PC-3 (cell line): ENCODE data around the gene HDAC9. TPM values are rescaled to one million over a fixed set of nuclear protein-coding genes. Genes with fewer than 3 reads are reported as not detected.

Experiments
- ATAC-seq: fragments of 200-7000 bp; cut with Tn5 transposase; 2 replicates; pipeline ENCODE4 v1.9.1; 2020; ENCODE audit warnings: mild to moderate bottlenecking, moderate library complexity
- BruUV-seq: library from RNA; stranded (reverse); fragments of 400-500 nt; replicated peaks from 2 replicates; lab custom pipeline; 2021; lab: Mats Ljungman, UMichigan
- CTCF ChIA-PET: fragments of 300-600 bp; sonication (Branson Sonifier 250); formaldehyde crosslinking; loops from one replicate; lab custom pipeline; 2022; ENCODE audit warnings: antibody characterized with exemption; lab: Charles Lee
- POLR2A ChIA-PET: fragments of 300-600 bp; sonication (Branson Sonifier 250); formaldehyde crosslinking; loops from one replicate; lab custom pipeline; 2022; ENCODE audit warnings: antibody characterized with exemption; ENCODE audit not compliant: unreplicated experiment; lab: Charles Lee
- DNase-seq: peaks from one replicate; pipeline ENCODE4 v3.0.0-alpha.2; 2015
- H2AFZ ChIP-seq: fragments of 300-600 bp; sonication (generic); 2 replicates; pipeline ENCODE4 v1.6.0; 2016; ENCODE audit warnings: antibody characterized with exemption, low read length
- H3F3A ChIP-seq: fragments of 300-600 bp; sonication (generic); one replicate; pipeline ENCODE4 v1.6.0; 2017; ENCODE audit warnings: antibody characterized with exemption, low read length, control low read depth, mild to moderate bottlenecking; ENCODE audit not compliant: unreplicated experiment
- H3K27ac ChIP-seq: fragments of 300-600 bp; sonication (generic); 2 replicates; pipeline ENCODE4 v1.5.1; 2016; ENCODE audit warnings: mild to moderate bottlenecking, low read length
- H3K27me3 ChIP-seq: fragments of 300-600 bp; sonication (generic); 2 replicates; pipeline ENCODE4 v1.6.1; 2016; ENCODE audit warnings: low read length, mixed read lengths
- H3K36me3 ChIP-seq: fragments of 300-600 bp; sonication (generic); 2 replicates; pipeline ENCODE4 v1.6.1; 2016; ENCODE audit warnings: low read depth, mixed run types, low read length, mixed read lengths
- H3K4me1 ChIP-seq: fragments of 300-600 bp; sonication (generic); 2 replicates; pipeline ENCODE4 v1.5.1; 2016; ENCODE audit warnings: low read length; ENCODE audit not compliant: insufficient read depth
- H3K4me2 ChIP-seq: fragments of 300-600 bp; sonication (generic); 2 replicates; pipeline ENCODE4 v1.6.0; 2016; ENCODE audit warnings: low read length
- H3K4me3 ChIP-seq: fragments of 300-600 bp; sonication (generic); 2 replicates; pipeline ENCODE4 v1.5.1; 2016; ENCODE audit warnings: mild to moderate bottlenecking, low read length, mixed read lengths
- H3K79me2 ChIP-seq: fragments of 300-600 bp; sonication (generic); 2 replicates; pipeline ENCODE4 v1.6.1; 2017; ENCODE audit warnings: low read length, mixed read lengths
- H3K9ac ChIP-seq: fragments of 300-600 bp; sonication (generic); 2 replicates; pipeline ENCODE4 v1.6.0; 2016; ENCODE audit warnings: mild to moderate bottlenecking, low read length
- H3K9me2 ChIP-seq: fragments of 300-600 bp; sonication (generic); replicated peaks from 2 replicates; pipeline ENCODE4 v1.6.1; 2016; ENCODE audit warnings: mixed run types, low read length, mixed read lengths
- H3K9me3 ChIP-seq: fragments of 300-600 bp; sonication (generic); 2 replicates; pipeline ENCODE4 v1.6.1; 2016; ENCODE audit warnings: low read length, mixed read lengths
- H4K20me1 ChIP-seq: fragments of 300-600 bp; sonication (generic); 2 replicates; pipeline ENCODE4 v1.6.1; 2016; ENCODE audit warnings: low read length, mixed read lengths
- CTCF ChIP-seq: fragments of 300-600 bp; sonication (generic); conservative IDR thresholded peaks from 2 replicates; pipeline ENCODE4 v1.5.1; 2017; ENCODE audit warnings: antibody characterized with exemption, low read depth, mild to moderate bottlenecking, low read length
- EZH2 ChIP-seq: fragments of 300-600 bp; sonication (generic); IDR thresholded peaks from one replicate; pipeline ENCODE4 v1.6.1; 2017; ENCODE audit warnings: antibody characterized with exemption, mild to moderate bottlenecking, low read length; ENCODE audit not compliant: unreplicated experiment
- EZH2phosphoT487 ChIP-seq: fragments of 300-600 bp; sonication (generic); IDR thresholded peaks from 2 replicates; pipeline ENCODE4 v1.6.1; 2018; ENCODE audit warnings: mild to moderate bottlenecking, antibody characterized with exemption, low read length, borderline replicate concordance
- intact Hi-C: fragments of 100-400 bp; cut with micrococcal nuclease; formaldehyde crosslinking; loops from 2 replicates; pipeline ENCODE4 v1.9.0; 2023
- total RNA-seq: library from RNA; depleted of rRNA; stranded (reverse); fragments of >200 nt; gene quantifications from 2 replicates; pipeline ENCODE4 v1.2.3, GENCODE V29; 2014

The HDAC9 gene
- total RNA-seq, 1 experiment from 2014 or later, result 7.8 TPM

- no peaks in the 10 kb centered on the region for H4K20me1 ChIP-seq
- H3K9me2 ChIP-seq, result no peaks in the 10 kb centered on the region; the same call in 1 of the 2 replicates
- DNase-seq, result no peak
- H3K9ac ChIP-seq, result no peak overlapping the region
- no peak for ATAC-seq
- H3K79me2 ChIP-seq, result no peaks in the 10 kb centered on the region
- TF ChIP-seq EZH2phosphoT487, result no peak
- no peak for TF ChIP-seq EZH2
- TF ChIP-seq CTCF, result no peak
- intact Hi-C loops, result no loop called here
- ChIA-PET CTCF (no interaction called here), POLR2A (no interaction called here)
- H3K4me3 ChIP-seq, result no peak overlapping the region
- no TSS peak for BruUV-seq
- H3K27me3 ChIP-seq, result no peaks in the 10 kb centered on the region
- H3K27ac ChIP-seq, result no peak overlapping the region
- no peak overlapping the region for H3K4me2 ChIP-seq
- H3F3A ChIP-seq, result no peaks in the 10 kb centered on the region
- no peak overlapping the region for H2AFZ ChIP-seq
- H3K9me3 ChIP-seq, result no peaks in the 10 kb centered on the region
- no peaks in the 10 kb centered on the region for H3K36me3 ChIP-seq
- no peaks in the 10 kb centered on the region for H3K4me1 ChIP-seq
Observed at GRCh38 chr7:18481776-18482175, 13.8 kb upstream of the HDAC9 start.

GRCh38 chr7:18488049-18488448 is 7.5 kb upstream of the HDAC9 start:
- Histone ChIP-seq H3K4me1 (peaks cover 10% of the 10 kb centered on the region; the same call in 1 of the 2 replicates), H3K27me3 (no peaks in the 10 kb centered on the region), H3K4me2 (no peak overlapping the region), H3K79me2 (no peaks in the 10 kb centered on the region), H3K9me3 (no peaks in the 10 kb centered on the region), H3K36me3 (no peaks in the 10 kb centered on the region), H4K20me1 (no peaks in the 10 kb centered on the region), H2AFZ (no peak overlapping the region), H3K27ac (no peak overlapping the region), H3K9me2 (no peaks in the 10 kb centered on the region; the same call in 1 of the 2 replicates), H3K4me3 (no peak overlapping the region), H3F3A (no peaks in the 10 kb centered on the region), H3K9ac (no peak overlapping the region)
- peak; percentile 99 for ATAC-seq
- intact Hi-C loops, result loop anchor here (2.0 to 5.0 kb wide), 2 partner anchors 59 to 61 kb away; no protein-coding TSS in a partner anchor
- POLR2A ChIA-PET, result no interaction called here
- CTCF ChIA-PET, result interaction anchor here (0.6 kb wide), 2 partner anchors 130 to 552 kb away, joined by 3 to 4 read pairs; no protein-coding TSS in a partner anchor
- DNase-seq, result peak; percentile 31
- TF ChIP-seq EZH2 (no peak), CTCF (no peak), EZH2phosphoT487 (no peak)
- no TSS peak for BruUV-seq

- Histone ChIP-seq H3K27me3 (no peaks in the 10 kb centered on the region), H4K20me1 (no peaks in the 10 kb centered on the region), H2AFZ (no peak overlapping the region), H3K79me2 (no peaks in the 10 kb centered on the region), H3K9ac (no peak overlapping the region), H3K9me3 (no peaks in the 10 kb centered on the region), H3K4me3 (no peak overlapping the region), H3K36me3 (no peaks in the 10 kb centered on the region), H3K4me1 (peaks cover 10% of the 10 kb centered on the region; the same call in 1 of the 2 replicates), H3K4me2 (no peak overlapping the region), H3F3A (no peaks in the 10 kb centered on the region), H3K27ac (no peak overlapping the region), H3K9me2 (no peaks in the 10 kb centered on the region)
- intact Hi-C loops, result loop anchor here (2.0 to 5.0 kb wide), 2 partner anchors 58 to 63 kb away; no protein-coding TSS in a partner anchor
- TF ChIP-seq EZH2 (no peak), EZH2phosphoT487 (no peak), CTCF (no peak)
- ChIA-PET POLR2A (no interaction called here), CTCF (no interaction called here)
- no TSS peak for BruUV-seq
- no peak for ATAC-seq
- DNase-seq, result no peak
Observed at GRCh38 chr7:18489624-18490023, 5.9 kb upstream of the HDAC9 start.
